ENCODE results near the gene VGLL4. TPM values are rescaled to one million over a fixed set of nuclear protein-coding genes. Genes with fewer than 3 reads are reported as not detected.
"Not testable (repeated sequence)": the region's sequence is repeated elsewhere in the genome, so short reads cannot be mapped to it uniquely, and the experiment has no call there.

Gene VGLL4
- total RNA-seq, 6 donors from 2014 or later, result 46.5 to 93.6 (median 60.1) TPM

DNA sequence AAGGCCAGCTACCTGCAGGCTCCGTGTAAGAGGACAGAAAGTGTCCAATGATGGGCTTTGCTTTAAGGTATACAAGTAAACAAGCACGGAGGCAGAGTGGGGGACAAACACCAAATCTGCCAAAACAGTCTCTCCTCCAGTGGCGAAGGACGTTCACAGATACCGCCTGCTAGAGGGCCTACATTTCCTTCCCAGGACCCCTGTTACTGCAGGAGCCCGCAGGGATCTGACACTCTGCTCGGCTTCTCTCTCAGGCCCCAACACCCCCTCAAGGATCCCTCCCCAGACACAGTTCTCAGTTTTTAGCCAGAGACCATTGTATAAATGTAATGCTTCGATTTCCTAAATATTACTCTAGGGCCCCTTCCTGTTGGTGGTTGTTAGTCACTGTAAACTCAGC is 46.0 kb upstream of the VGLL4 start:
- Histone ChIP-seq H3K27ac (no peak overlapping the region), H3K27me3 (no peaks in the 10 kb centered on the region), H3K4me1 (peaks cover 0 to 5% (median 0%) of the 10 kb centered on the region in 4 donors), H3K36me3 (no peaks in the 10 kb centered on the region), H3K4me3 (no peak overlapping the region), H3K9me3 (no peaks in the 10 kb centered on the region)
- 81 to 91% methylated on average over 8 of the region's 8 CpGs for WGBS, 2 donors
- ATAC-seq (ENCODE audit: low FRiP score in 2 of 2) (no peak), DNase-seq (no peak)
- TF ChIP-seq POLR2AphosphoS5 (IDR thresholded peaks at IDR 0.05) (no peak), POLR2A (IDR thresholded peaks at IDR 0.05) (no peak), EP300 (IDR thresholded peaks at IDR 0.05) (no peak)
- TF ChIP-seq, protein P1, sequence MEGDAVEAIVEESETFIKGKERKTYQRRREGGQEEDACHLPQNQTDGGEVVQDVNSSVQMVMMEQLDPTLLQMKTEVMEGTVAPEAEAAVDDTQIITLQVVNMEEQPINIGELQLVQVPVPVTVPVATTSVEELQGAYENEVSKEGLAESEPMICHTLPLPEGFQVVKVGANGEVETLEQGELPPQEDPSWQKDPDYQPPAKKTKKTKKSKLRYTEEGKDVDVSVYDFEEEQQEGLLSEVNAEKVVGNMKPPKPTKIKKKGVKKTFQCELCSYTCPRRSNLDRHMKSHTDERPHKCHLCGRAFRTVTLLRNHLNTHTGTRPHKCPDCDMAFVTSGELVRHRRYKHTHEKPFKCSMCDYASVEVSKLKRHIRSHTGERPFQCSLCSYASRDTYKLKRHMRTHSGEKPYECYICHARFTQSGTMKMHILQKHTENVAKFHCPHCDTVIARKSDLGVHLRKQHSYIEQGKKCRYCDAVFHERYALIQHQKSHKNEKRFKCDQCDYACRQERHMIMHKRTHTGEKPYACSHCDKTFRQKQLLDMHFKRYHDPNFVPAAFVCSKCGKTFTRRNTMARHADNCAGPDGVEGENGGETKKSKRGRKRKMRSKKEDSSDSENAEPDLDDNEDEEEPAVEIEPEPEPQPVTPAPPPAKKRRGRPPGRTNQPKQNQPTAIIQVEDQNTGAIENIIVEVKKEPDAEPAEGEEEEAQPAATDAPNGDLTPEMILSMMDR (IDR thresholded peaks at IDR 0.05), result no peak

DNA sequence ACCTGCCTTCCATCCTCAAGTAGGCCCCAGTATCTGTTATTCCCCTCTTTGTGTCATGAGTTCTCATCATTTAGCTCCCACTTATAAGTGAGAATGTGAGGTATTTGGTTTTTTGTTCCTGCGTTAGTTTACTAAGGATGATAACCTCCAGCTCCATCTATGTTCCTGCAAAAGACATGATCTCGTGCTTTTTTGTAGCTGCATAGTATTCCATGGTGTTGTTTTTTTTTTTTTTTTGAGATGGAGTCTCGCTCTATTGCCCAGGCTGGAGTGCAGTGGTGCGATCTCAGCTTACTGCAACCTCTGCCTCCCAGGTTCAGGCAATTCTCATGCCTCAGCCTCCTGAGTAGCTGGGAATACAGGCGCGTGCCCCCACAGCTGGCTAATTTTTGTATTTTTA is 41.3 kb upstream of the VGLL4 start:
- not testable (repeated sequence) for DNase-seq; H3K9me3 ChIP-seq; H3K4me1 ChIP-seq; ATAC-seq (ENCODE audit: low FRiP score in 2 of 2); H3K4me3 ChIP-seq; H3K36me3 ChIP-seq; H3K27ac ChIP-seq; H3K27me3 ChIP-seq
- whole genome bisulfite sequencing, 2 donors, result 98 to 99% methylated on average over 6 of the region's 6 CpGs

DNA sequence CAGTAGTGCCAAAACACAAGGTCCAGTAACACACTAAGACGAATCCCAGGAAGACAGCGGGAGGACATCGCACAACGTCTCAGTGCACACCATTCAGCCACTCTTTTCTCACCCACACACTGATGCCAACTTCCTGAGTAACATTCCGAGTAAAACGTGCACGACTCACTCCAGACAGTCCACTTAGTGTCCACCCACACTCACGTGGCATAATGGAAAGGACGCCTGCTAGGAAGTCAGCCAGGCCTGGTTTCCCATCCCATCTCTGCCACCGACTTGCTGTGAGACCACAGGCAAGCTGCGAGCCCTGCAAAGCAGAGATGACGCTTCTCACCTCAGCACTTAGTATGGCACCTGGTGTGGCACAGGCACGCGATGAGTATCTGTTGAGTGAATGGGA is 36.8 kb upstream of the VGLL4 start:
- Histone ChIP-seq H3K4me1 (no peaks in the 10 kb centered on the region), H3K36me3 (no peaks in the 10 kb centered on the region), H3K9me3 (no peaks in the 10 kb centered on the region), H3K27me3 (no peaks in the 10 kb centered on the region), H3K4me3 (no peak overlapping the region), H3K27ac (no peak overlapping the region)
- DNase-seq (no peak), ATAC-seq (ENCODE audit: low FRiP score in 2 of 2) (no peak)
- WGBS, 2 donors, result 80 to 93% methylated on average over 14 of the region's 14 CpGs
- TF ChIP-seq POLR2A (IDR thresholded peaks at IDR 0.05) (no peak), POLR2AphosphoS5 (IDR thresholded peaks at IDR 0.05) (no peak), EP300 (IDR thresholded peaks at IDR 0.05) (no peak)
- TF ChIP-seq, protein P1 (IDR thresholded peaks at IDR 0.05), result no peak

DNA sequence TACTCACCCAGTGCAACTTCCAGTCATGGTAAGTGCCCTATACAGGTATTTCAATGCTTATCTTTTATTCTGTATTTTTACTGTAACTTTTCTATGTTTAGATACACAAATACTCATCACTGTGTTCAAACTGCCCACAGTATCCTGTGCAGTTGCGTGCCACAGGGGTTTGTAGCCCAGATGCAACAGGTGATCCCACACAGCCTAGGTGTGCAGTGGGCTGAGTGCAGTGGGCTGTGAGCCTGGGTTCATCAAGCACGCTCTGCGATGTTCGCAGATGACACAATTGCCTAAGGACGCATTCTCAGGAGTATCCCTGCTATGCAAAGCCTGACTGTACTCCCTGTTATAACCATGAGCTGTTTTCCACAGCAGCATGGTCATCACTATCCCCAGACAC is 36.2 kb upstream of the VGLL4 start:
- no peak for TF ChIP-seq EP300 (IDR thresholded peaks at IDR 0.05)
- no peak for TF ChIP-seq POLR2A (IDR thresholded peaks at IDR 0.05)
- no peak for TF ChIP-seq POLR2AphosphoS5 (IDR thresholded peaks at IDR 0.05)
- TF ChIP-seq, protein P1 (IDR thresholded peaks at IDR 0.05), result no peak
- ATAC-seq (ENCODE audit: low FRiP score in 2 of 2) (no peak), DNase-seq (no peak)
- Histone ChIP-seq H3K9me3 (no peaks in the 10 kb centered on the region), H3K36me3 (no peaks in the 10 kb centered on the region), H3K27ac (no peak overlapping the region), H3K27me3 (no peaks in the 10 kb centered on the region), H3K4me1 (no peaks in the 10 kb centered on the region), H3K4me3 (no peak overlapping the region)
- WGBS, 2 donors, result 93 to 96% methylated on average over 5 of the region's 5 CpGs

DNA sequence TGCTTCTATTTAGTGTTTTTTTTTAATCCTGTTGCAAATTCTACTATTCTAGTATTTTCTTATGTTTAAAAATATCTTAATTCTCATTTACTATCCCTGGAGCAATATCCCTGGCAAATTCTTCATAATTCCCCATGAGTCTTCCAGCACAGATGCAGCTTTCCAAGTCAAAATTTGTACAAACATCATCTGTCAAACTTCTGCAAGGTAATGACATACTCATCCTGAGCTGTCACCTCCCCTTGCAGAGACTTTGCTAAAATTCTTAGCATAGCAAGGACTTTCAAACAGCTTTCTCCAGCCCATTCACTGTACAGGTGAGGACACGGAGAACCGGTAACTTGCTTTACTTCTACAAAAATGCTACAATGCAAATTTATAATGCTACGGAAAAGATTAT is 28.6 kb upstream of the VGLL4 start:
- TF ChIP-seq POLR2AphosphoS5 (IDR thresholded peaks at IDR 0.05) (no peak), EP300 (IDR thresholded peaks at IDR 0.05) (no peak), POLR2A (IDR thresholded peaks at IDR 0.05) (no peak)
- TF ChIP-seq, protein P1 (IDR thresholded peaks at IDR 0.05), result no peak
- H3K27ac ChIP-seq, result no peak overlapping the region
- no peaks in the 10 kb centered on the region for H3K36me3 ChIP-seq
- WGBS, 2 donors, result 75 to 90% methylated on average over 3 of the region's 3 CpGs
- no peaks in the 10 kb centered on the region for H3K9me3 ChIP-seq
- H3K4me3 ChIP-seq, result no peak overlapping the region
- no peak for ATAC-seq (ENCODE audit: low FRiP score in 2 of 2)
- no peaks in the 10 kb centered on the region for H3K27me3 ChIP-seq
- H3K4me1 ChIP-seq, result peaks cover 7 to 18% (median 14%) of the 10 kb centered on the region in 4 donors
- DNase-seq, result no peak
